Fibroblast of lung (primary cell): ENCODE measurements around the gene F11. TPM values are rescaled to one million over a fixed set of nuclear protein-coding genes. Genes with fewer than 3 reads are reported as not detected.

Experiments used
- DNase-seq, 2 donors: peaks; one replicate each; pipeline versions ENCODE4 v3.0.0 to v3.0.0-alpha.2; 2010; ENCODE audit warnings: low read depth in 2 of 2
- H2AFZ ChIP-seq: 2 replicates; pipeline ENCODE4 v1.5.1; 2012; ENCODE audit warnings: low read length, control low read depth, inconsistent platforms
- H3K27ac ChIP-seq: 2 replicates; pipeline ENCODE4 v1.5.1; 2011; ENCODE audit warnings: low read length, control low read depth; ENCODE audit not compliant: insufficient read depth
- H3K27me3 ChIP-seq: 2 replicates; pipeline ENCODE4 v1.5.1; 2011; ENCODE audit warnings: mild to moderate bottlenecking, low read length; ENCODE audit not compliant: control insufficient read depth, insufficient read depth
- H3K36me3 ChIP-seq: 2 replicates; pipeline ENCODE4 v1.5.1; 2011; ENCODE audit warnings: low read length; ENCODE audit not compliant: control insufficient read depth, insufficient read depth
- H3K4me1 ChIP-seq: 2 replicates; pipeline ENCODE4 v1.5.1; 2011; ENCODE audit warnings: low read length; ENCODE audit not compliant: control insufficient read depth, insufficient read depth; ENCODE audit errors: extremely low read depth
- H3K4me2 ChIP-seq: 2 replicates; pipeline ENCODE4 v1.5.1; 2011; ENCODE audit warnings: low read length, control low read depth; ENCODE audit not compliant: insufficient read depth; ENCODE audit errors: extremely low read depth
- H3K4me3 ChIP-seq, 4 experiments: fragments of 200-600 bp in 1 of 4; sonication (generic) in 1 of 4; replicated peaks in 1 of 4; 2 replicates each; pipeline ENCODE4 v1.5.1; 2011 to 2016; ENCODE audit warnings: low read length in 4 of 4, low read depth in 3 of 4, mild to moderate bottlenecking in 3 of 4, control low read depth in 2 of 4, inconsistent platforms in 1 of 4, mixed read lengths in 1 of 4; ENCODE audit not compliant: insufficient read depth in 1 of 4; ENCODE audit errors: control extremely low read depth in 1 of 4
- H3K79me2 ChIP-seq: 2 replicates; pipeline ENCODE4 v1.5.1; 2012; ENCODE audit warnings: mild to moderate bottlenecking, low read length, inconsistent platforms; ENCODE audit not compliant: control insufficient read depth, insufficient read depth
- H3K9ac ChIP-seq: 2 replicates; pipeline ENCODE4 v1.5.1; 2011; ENCODE audit warnings: mild to moderate bottlenecking, low read length, control low read depth; ENCODE audit not compliant: insufficient read depth
- H3K9me3 ChIP-seq: 2 replicates; pipeline ENCODE4 v1.5.1; 2012; ENCODE audit warnings: low read depth, low read length; ENCODE audit not compliant: control insufficient read depth, insufficient read depth
- H4K20me1 ChIP-seq: 2 replicates; pipeline ENCODE4 v1.5.1; 2011; ENCODE audit warnings: low read length; ENCODE audit not compliant: control insufficient read depth, insufficient read depth; ENCODE audit errors: extremely low read depth
- EZH2 ChIP-seq: IDR thresholded peaks from 2 replicates; pipeline ENCODE4 v1.5.1; 2012; ENCODE audit warnings: low read length, control low read depth, mild to moderate bottlenecking; ENCODE audit errors: missing control alignments
- polyA plus RNA-seq, 2 donors: library from polyadenylated mRNA; depleted of rRNA in 1 of 2; stranded (reverse) in 1 of 2; unstranded in 1 of 2; fragments of >200 nt; gene quantifications; 2 replicates each; pipeline ENCODE4 v1.2.1, GENCODE V29; 2011 to 2012; ENCODE audit warnings: missing spikeins in 1 of 2
- total RNA-seq: library from RNA; depleted of rRNA; stranded (reverse); fragments of >200 nt; gene quantifications from 2 replicates; pipeline ENCODE4 v1.2.1, GENCODE V29; 2014
- TF ChIP-seq, protein P1 (sequence below), 2 donors: IDR thresholded peaks in 1 of 2; conservative IDR thresholded peaks in 1 of 2; 1 replicate in 1 of 2; 2 replicates in 1 of 2; pipeline ENCODE4 v1.5.1; 2011 to 2012; ENCODE audit warnings: low read length in 2 of 2, control low read depth in 1 of 2, inconsistent platforms in 1 of 2, low read depth in 1 of 2, mild to moderate bottlenecking in 1 of 2

Gene F11
- total and polyA plus RNA-seq, 2 donors (not counting 1 experiment from before 2014, with no cell fraction given), result not detected

DNA sequence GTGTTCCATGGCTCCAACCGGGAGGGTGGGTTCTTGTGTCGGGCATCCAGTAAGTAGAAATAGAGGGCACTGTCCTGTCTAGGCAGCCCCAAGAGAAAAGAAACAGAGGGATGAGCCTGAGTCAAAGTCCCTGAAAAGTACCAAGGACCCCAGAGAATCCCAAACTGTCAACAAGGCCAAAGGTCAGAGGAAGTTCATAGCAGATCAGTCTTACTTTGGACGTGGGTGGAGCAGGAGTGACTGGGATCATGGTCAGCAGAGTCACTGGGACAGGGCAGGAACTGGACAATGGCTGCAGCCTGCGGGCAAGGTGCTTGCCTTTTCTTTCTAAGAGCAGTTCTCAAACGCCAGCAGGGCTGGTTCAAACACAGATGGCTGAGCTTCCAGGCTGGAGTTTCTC, 17.3 kb downstream of the F11 start:
- H3K27me3 ChIP-seq, result no peaks in the 10 kb centered on the region
- no peaks in the 10 kb centered on the region for H3K36me3 ChIP-seq
- H3K79me2 ChIP-seq, result no peaks in the 10 kb centered on the region
- no peaks in the 10 kb centered on the region for H4K20me1 ChIP-seq
- H3K27ac ChIP-seq, result no peak overlapping the region
- no peak overlapping the region for H3K9ac ChIP-seq
- H3K4me2 ChIP-seq, result no peak overlapping the region
- no peak for DNase-seq
- TF ChIP-seq, protein P1, sequence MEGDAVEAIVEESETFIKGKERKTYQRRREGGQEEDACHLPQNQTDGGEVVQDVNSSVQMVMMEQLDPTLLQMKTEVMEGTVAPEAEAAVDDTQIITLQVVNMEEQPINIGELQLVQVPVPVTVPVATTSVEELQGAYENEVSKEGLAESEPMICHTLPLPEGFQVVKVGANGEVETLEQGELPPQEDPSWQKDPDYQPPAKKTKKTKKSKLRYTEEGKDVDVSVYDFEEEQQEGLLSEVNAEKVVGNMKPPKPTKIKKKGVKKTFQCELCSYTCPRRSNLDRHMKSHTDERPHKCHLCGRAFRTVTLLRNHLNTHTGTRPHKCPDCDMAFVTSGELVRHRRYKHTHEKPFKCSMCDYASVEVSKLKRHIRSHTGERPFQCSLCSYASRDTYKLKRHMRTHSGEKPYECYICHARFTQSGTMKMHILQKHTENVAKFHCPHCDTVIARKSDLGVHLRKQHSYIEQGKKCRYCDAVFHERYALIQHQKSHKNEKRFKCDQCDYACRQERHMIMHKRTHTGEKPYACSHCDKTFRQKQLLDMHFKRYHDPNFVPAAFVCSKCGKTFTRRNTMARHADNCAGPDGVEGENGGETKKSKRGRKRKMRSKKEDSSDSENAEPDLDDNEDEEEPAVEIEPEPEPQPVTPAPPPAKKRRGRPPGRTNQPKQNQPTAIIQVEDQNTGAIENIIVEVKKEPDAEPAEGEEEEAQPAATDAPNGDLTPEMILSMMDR (conservative IDR thresholded peaks at IDR 0.05 in 1 of 2, IDR thresholded peaks at IDR 0.05 in 1 of 2; ENCODE audit: low read depth in 1 of 2, low read length in 2 of 2), result no peak
- no peak for TF ChIP-seq EZH2
- H3K4me1 ChIP-seq, result no peaks in the 10 kb centered on the region
- H3K4me3 ChIP-seq, result no peak overlapping the region
- H2AFZ ChIP-seq, result no peak overlapping the region
- H3K9me3 ChIP-seq, result no peaks in the 10 kb centered on the region

GRCh38 chr4:186285147-186285546, 19.2 kb downstream of the F11 start:
- no peaks in the 10 kb centered on the region for H3K27me3 ChIP-seq
- no peak for DNase-seq
- TF ChIP-seq, protein P1 (conservative IDR thresholded peaks at IDR 0.05 in 1 of 2, IDR thresholded peaks at IDR 0.05 in 1 of 2; ENCODE audit: low read depth in 1 of 2, low read length in 2 of 2), result no peak
- no peak for TF ChIP-seq EZH2
- H3K4me3 ChIP-seq, result no peak overlapping the region
- no peaks in the 10 kb centered on the region for H3K36me3 ChIP-seq
- H2AFZ ChIP-seq, result no peak overlapping the region
- no peaks in the 10 kb centered on the region for H3K9me3 ChIP-seq
- H3K9ac ChIP-seq, result no peak overlapping the region
- H3K79me2 ChIP-seq, result no peaks in the 10 kb centered on the region
- no peak overlapping the region for H3K27ac ChIP-seq
- H3K4me2 ChIP-seq, result no peak overlapping the region
- H3K4me1 ChIP-seq, result no peaks in the 10 kb centered on the region
- no peaks in the 10 kb centered on the region for H4K20me1 ChIP-seq

- Histone ChIP-seq H3K36me3 (no peaks in the 10 kb centered on the region), H3K79me2 (no peaks in the 10 kb centered on the region)
Observed at GRCh38 chr4:186286581-186286980, 20.6 kb downstream of the F11 start.

More at GRCh38 chr4:186286581-186286980, 20.6 kb downstream of the F11 start:
- DNase-seq, result no peak
- TF ChIP-seq, protein P1 (conservative IDR thresholded peaks at IDR 0.05 in 1 of 2, IDR thresholded peaks at IDR 0.05 in 1 of 2; ENCODE audit: low read depth in 1 of 2, low read length in 2 of 2), result no peak
- TF ChIP-seq EZH2, result no peak
- H3K4me1 ChIP-seq, result no peaks in the 10 kb centered on the region
- H3K4me3 ChIP-seq, result no peak overlapping the region
- H3K4me2 ChIP-seq, result no peak overlapping the region
- no peak overlapping the region for H3K9ac ChIP-seq
- no peaks in the 10 kb centered on the region for H3K27me3 ChIP-seq
- H3K9me3 ChIP-seq, result no peaks in the 10 kb centered on the region
- no peak overlapping the region for H3K27ac ChIP-seq
- no peak overlapping the region for H2AFZ ChIP-seq
- no peaks in the 10 kb centered on the region for H4K20me1 ChIP-seq
